H9 (cell line): ENCODE results near the gene ADSL. TPM values are rescaled to one million over a fixed set of nuclear protein-coding genes. Genes with fewer than 3 reads are reported as not detected.

ENCODE experiments used
- DNase-seq: peaks from one replicate; pipeline ENCODE4 v3.0.0-alpha.2; 2017
- H2AFZ ChIP-seq: one replicate; pipeline ENCODE4 v1.6.1; 2013; ENCODE audit warnings: mild to moderate bottlenecking, low read length, control low read depth, moderate library complexity
- H2AK5ac ChIP-seq: 2 replicates; pipeline ENCODE4 v1.6.1; 2013; ENCODE audit warnings: low read length, control low read depth, mixed read lengths; ENCODE audit not compliant: insufficient read length
- H2BK120ac ChIP-seq: one replicate; pipeline ENCODE4 v1.6.1; 2013; ENCODE audit warnings: low read depth, mild to moderate bottlenecking, low read length, control low read depth, inconsistent platforms; ENCODE audit not compliant: poor library complexity, severe bottlenecking
- H2BK12ac ChIP-seq: 2 replicates; pipeline ENCODE4 v1.6.1; 2013; ENCODE audit warnings: low read length, control low read depth, mixed read lengths, low read depth; ENCODE audit not compliant: insufficient read length
- H2BK15ac ChIP-seq: 2 replicates; pipeline ENCODE4 v1.6.1; 2013; ENCODE audit warnings: low read depth, low read length, control low read depth
- H2BK20ac ChIP-seq: one replicate; pipeline ENCODE4 v1.6.1; 2013; ENCODE audit warnings: low read depth, mild to moderate bottlenecking, low read length, control low read depth, inconsistent platforms; ENCODE audit not compliant: poor library complexity, severe bottlenecking
- H2BK5ac ChIP-seq: 2 replicates; pipeline ENCODE4 v1.6.1; 2013; ENCODE audit warnings: low read length, control low read depth, mixed read lengths; ENCODE audit not compliant: insufficient read length
- H3K14ac ChIP-seq: 2 replicates; pipeline ENCODE4 v1.6.1; 2013; ENCODE audit warnings: low read length, control low read depth; ENCODE audit not compliant: insufficient read depth
- H3K18ac ChIP-seq: 2 replicates; pipeline ENCODE4 v1.6.1; 2013; ENCODE audit warnings: low read depth, mild to moderate bottlenecking, mixed read lengths, low read length, control low read depth; ENCODE audit not compliant: insufficient read length
- H3K23ac ChIP-seq: 2 replicates; pipeline ENCODE4 v1.6.1; 2013; ENCODE audit warnings: low read length, control low read depth, mixed read lengths, low read depth; ENCODE audit not compliant: insufficient read length
- H3K23me2 ChIP-seq: 2 replicates; pipeline ENCODE4 v1.6.1; 2013; ENCODE audit warnings: low read depth, mild to moderate bottlenecking, mixed read lengths, low read length, control low read depth; ENCODE audit not compliant: insufficient read length, poor library complexity, severe bottlenecking
- H3K27ac ChIP-seq: 2 replicates; pipeline ENCODE4 v1.5.1; 2013; ENCODE audit warnings: low read length, control low read depth, mixed read lengths, low read depth; ENCODE audit not compliant: insufficient read length
- H3K27me3 ChIP-seq: 2 replicates; pipeline ENCODE4 v1.6.1; 2013; ENCODE audit warnings: low read length, control low read depth, inconsistent platforms; ENCODE audit not compliant: insufficient read depth
- H3K4ac ChIP-seq: 2 replicates; pipeline ENCODE4 v1.6.1; 2013; ENCODE audit warnings: low read depth, mild to moderate bottlenecking, control low read depth, inconsistent platforms, low read length, moderate library complexity
- H3K4me1 ChIP-seq: 2 replicates; pipeline ENCODE4 v1.6.1; 2013; ENCODE audit warnings: low read length, control low read depth, inconsistent platforms; ENCODE audit not compliant: insufficient read depth
- H3K4me2 ChIP-seq: 2 replicates; pipeline ENCODE4 v1.6.1; 2013; ENCODE audit warnings: low read length, control low read depth, mixed read lengths; ENCODE audit not compliant: insufficient read length, insufficient read depth
- H3K56ac ChIP-seq: 2 replicates; pipeline ENCODE4 v1.6.1; 2013; ENCODE audit warnings: low read depth, mild to moderate bottlenecking, mixed read lengths, low read length, control low read depth; ENCODE audit not compliant: insufficient read length
- H3K79me1 ChIP-seq: 2 replicates; pipeline ENCODE4 v1.6.1; 2013; ENCODE audit warnings: low read depth, mild to moderate bottlenecking, moderate library complexity, low read length, control low read depth, inconsistent platforms; ENCODE audit not compliant: insufficient read depth, poor library complexity, severe bottlenecking
- H3K79me2 ChIP-seq: 2 replicates; pipeline ENCODE4 v1.6.1; 2013; ENCODE audit warnings: low read length, control low read depth, inconsistent platforms; ENCODE audit not compliant: insufficient read depth
- H3K9ac ChIP-seq: 2 replicates; pipeline ENCODE4 v1.6.1; 2013; ENCODE audit warnings: low read length, control low read depth, mixed read lengths; ENCODE audit not compliant: insufficient read length; ENCODE audit errors: extremely low read depth
- H3K9me3 ChIP-seq: one replicate; pipeline ENCODE4 v1.6.1; 2013; ENCODE audit warnings: low read depth, low read length, inconsistent platforms; ENCODE audit not compliant: control insufficient read depth
- H3T11ph ChIP-seq: one replicate; pipeline ENCODE4 v1.6.1; 2013; ENCODE audit warnings: mild to moderate bottlenecking, low read length, control low read depth, inconsistent platforms
- H4K20me1 ChIP-seq: one replicate; pipeline ENCODE4 v1.6.1; 2013; ENCODE audit not compliant: control insufficient read depth, insufficient read length, insufficient read depth
- H4K5ac ChIP-seq: 2 replicates; pipeline ENCODE4 v1.6.1; 2013; ENCODE audit warnings: low read depth, mild to moderate bottlenecking, mixed read lengths, low read length, control low read depth; ENCODE audit not compliant: insufficient read length
- H4K8ac ChIP-seq: replicated peaks from 2 replicates; pipeline ENCODE4 v1.6.1; 2013; ENCODE audit warnings: low read length, control low read depth, mixed read lengths, low read depth; ENCODE audit not compliant: insufficient read length
- H4K91ac ChIP-seq: 2 replicates; pipeline ENCODE4 v1.6.1; 2013; ENCODE audit warnings: low read depth, mild to moderate bottlenecking, moderate library complexity, mixed read lengths, low read length, control low read depth; ENCODE audit not compliant: insufficient read length
- H3K27ac Mint-ChIP-seq, 3 experiments: 2 replicates in 2 of 3; 3 replicates in 1 of 3; pipeline ENCODE4 v1.8.0; 2020 to 2021; ENCODE audit warnings: mixed read lengths in 3 of 3, mild to moderate bottlenecking in 1 of 3, moderate library complexity in 1 of 3
- H3K27me3 Mint-ChIP-seq: 2 replicates; pipeline ENCODE4 v1.8.0; 2021; ENCODE audit warnings: low read depth, mild to moderate bottlenecking, moderate library complexity, mixed read lengths
- H3K36me3 Mint-ChIP-seq, 3 experiments: 2 replicates in 2 of 3; 3 replicates in 1 of 3; pipeline ENCODE4 v1.8.0; 2020 to 2021; ENCODE audit warnings: low read depth in 3 of 3, mixed read lengths in 3 of 3; ENCODE audit not compliant: insufficient read depth in 1 of 3
- H3K4me1 Mint-ChIP-seq, 2 experiments: 2 replicates each; pipeline ENCODE4 v1.8.0; 2020; ENCODE audit warnings: mixed read lengths in 2 of 2
- H3K4me3 Mint-ChIP-seq, 2 experiments: 2 replicates in 1 of 2; 3 replicates in 1 of 2; pipeline ENCODE4 v1.8.0; 2020 to 2021; ENCODE audit warnings: mild to moderate bottlenecking in 2 of 2, mixed read lengths in 2 of 2, moderate library complexity in 1 of 2
- H3K9me3 Mint-ChIP-seq, 2 experiments: 2 replicates in 1 of 2; 3 replicates in 1 of 2; pipeline ENCODE4 v1.8.0; 2020; ENCODE audit warnings: mild to moderate bottlenecking in 2 of 2, mixed read lengths in 2 of 2, moderate library complexity in 1 of 2
- WGBS: extraction: QIAGEN DNeasy Blood & Tissue Kit; methylation state at CpG from one replicate; pipeline ENCODE4 v1.1.7; 2013; ENCODE audit warnings: missing lambda C conversion rate, low lambda C conversion rate, mixed read lengths; ENCODE audit not compliant: insufficient read length; ENCODE audit errors: extremely low coverage; 5-methylcytosine and 5-hydroxymethylcytosine counted together
- total RNA-seq: library from RNA; stranded (reverse); gene quantifications from 2 replicates; pipeline ENCODE4 v1.2.1, GENCODE V29; 2021
- TF ChIP-seq, protein P1 (sequence below): fragments of 200-600 bp; sonication (generic); conservative IDR thresholded peaks from 3 replicates; pipeline ENCODE4 v1.8.0; 2021; ENCODE audit warnings: antibody characterized with exemption, mild to moderate bottlenecking

Gene ADSL
- total RNA-seq, 1 experiment from 2014 or later = 175 TPM

DNA sequence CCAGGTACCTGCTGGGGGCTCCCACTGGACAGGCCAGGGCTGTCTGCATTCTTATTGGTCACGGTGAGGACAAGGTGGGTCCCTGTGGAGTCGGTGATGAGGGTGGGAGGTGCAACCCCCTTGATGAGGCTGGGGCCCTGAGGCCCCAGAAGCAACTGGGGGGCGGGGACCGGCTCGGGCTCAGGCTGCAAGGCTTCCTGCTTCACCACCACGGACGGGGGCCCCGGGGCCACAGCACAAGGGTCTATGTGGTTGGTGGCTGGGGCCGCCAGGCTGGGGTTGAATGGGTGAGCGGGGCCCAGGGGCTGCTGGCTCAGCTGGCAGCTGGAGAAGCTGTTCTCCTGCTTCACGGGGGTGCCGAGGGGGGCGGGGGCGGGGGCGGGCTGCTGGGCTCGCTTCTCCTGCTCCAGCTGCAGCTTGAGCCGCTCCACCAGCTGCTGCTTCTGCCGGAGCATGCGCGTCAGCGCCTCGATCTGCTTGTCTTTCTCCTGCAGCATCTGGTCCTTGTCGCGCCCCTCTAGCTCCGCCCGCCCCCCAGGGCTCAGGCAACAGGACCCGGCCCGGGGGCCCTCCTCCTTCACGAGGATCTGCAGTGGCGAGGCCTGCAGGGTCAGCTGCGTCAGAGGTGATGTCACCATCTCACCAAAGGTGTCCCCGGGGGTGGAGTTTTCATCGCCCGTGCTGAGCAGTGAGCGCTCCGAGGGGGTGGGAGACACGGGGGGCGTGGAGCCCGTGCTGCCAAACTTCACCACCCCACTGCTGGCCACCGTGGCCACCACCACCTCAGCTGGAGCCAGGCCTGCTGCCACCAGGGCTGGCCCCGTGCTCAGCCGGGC, 72.3 kb downstream of the ADSL start:
- no peaks in the 10 kb centered on the region for H3K79me1 ChIP-seq
- H3K27me3 ChIP-seq = no peaks in the 10 kb centered on the region
- H2AFZ ChIP-seq = no peak overlapping the region
- DNase-seq = no peak
- H2BK20ac ChIP-seq = no peak overlapping the region
- Mint-ChIP-seq H3K9me3 (no peaks in the 10 kb centered on the region), H3K4me1 (0 out of 4 replicates have a peak, but pooled peaks cover 2 to 6% of the 10 kb centered on the region in 2 experiments), H3K36me3 (peaks cover 22 to 56% (median 51%) of the 10 kb centered on the region in 3 experiments), H3K27ac (no peak overlapping the region), H3K27me3 (no peaks in the 10 kb centered on the region; the same call in 1 of the 2 replicates), H3K4me3 (no peak overlapping the region)
- no peak overlapping the region for H3K14ac ChIP-seq
- no peak overlapping the region for H4K91ac ChIP-seq
- H2AK5ac ChIP-seq = no peak overlapping the region
- no peak overlapping the region for H3K9ac ChIP-seq
- H4K5ac ChIP-seq = no peak overlapping the region
- H3K18ac ChIP-seq = no peak overlapping the region
- no peak overlapping the region for H3K56ac ChIP-seq
- H4K20me1 ChIP-seq = no peaks in the 10 kb centered on the region
- H3K79me2 ChIP-seq = no peaks in the 10 kb centered on the region
- H3K27ac ChIP-seq = no peak overlapping the region
- H3K23ac ChIP-seq = no peak overlapping the region
- TF ChIP-seq, protein P1, sequence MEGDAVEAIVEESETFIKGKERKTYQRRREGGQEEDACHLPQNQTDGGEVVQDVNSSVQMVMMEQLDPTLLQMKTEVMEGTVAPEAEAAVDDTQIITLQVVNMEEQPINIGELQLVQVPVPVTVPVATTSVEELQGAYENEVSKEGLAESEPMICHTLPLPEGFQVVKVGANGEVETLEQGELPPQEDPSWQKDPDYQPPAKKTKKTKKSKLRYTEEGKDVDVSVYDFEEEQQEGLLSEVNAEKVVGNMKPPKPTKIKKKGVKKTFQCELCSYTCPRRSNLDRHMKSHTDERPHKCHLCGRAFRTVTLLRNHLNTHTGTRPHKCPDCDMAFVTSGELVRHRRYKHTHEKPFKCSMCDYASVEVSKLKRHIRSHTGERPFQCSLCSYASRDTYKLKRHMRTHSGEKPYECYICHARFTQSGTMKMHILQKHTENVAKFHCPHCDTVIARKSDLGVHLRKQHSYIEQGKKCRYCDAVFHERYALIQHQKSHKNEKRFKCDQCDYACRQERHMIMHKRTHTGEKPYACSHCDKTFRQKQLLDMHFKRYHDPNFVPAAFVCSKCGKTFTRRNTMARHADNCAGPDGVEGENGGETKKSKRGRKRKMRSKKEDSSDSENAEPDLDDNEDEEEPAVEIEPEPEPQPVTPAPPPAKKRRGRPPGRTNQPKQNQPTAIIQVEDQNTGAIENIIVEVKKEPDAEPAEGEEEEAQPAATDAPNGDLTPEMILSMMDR = no peak
- no peak overlapping the region for H4K8ac ChIP-seq
- H3K23me2 ChIP-seq = no peaks in the 10 kb centered on the region
- no peak overlapping the region for H2BK15ac ChIP-seq
- H2BK120ac ChIP-seq = no peak overlapping the region
- no peak overlapping the region for H3K4ac ChIP-seq
- no CpG with 5 or more reads among the region's 42 CpGs for WGBS
- no peak overlapping the region for H3T11ph ChIP-seq
- no peak overlapping the region for H2BK12ac ChIP-seq
- H3K4me2 ChIP-seq = no peak overlapping the region
- H3K9me3 ChIP-seq = no peaks in the 10 kb centered on the region
- no peak overlapping the region for H2BK5ac ChIP-seq
- H3K4me1 ChIP-seq = no peaks in the 10 kb centered on the region
